SK-N-SH (cell line): ENCODE results near the gene FAM81A. TPM values are rescaled to one million over a fixed set of nuclear protein-coding genes. Genes with fewer than 3 reads are reported as not detected.

Source experiments
- CTCF ChIA-PET: fragments of 300-600, 350-600 bp; formaldehyde crosslinking; extraction: SDS; loops from one replicate; lab custom pipeline; 2021; lab: Yijun Ruan, JAX
- POLR2A ChIA-PET: fragments of 350-600 bp; sonication (Branson Sonifier 250); formaldehyde crosslinking; extraction: SDS; loops from one replicate; lab custom pipeline; 2020; ENCODE audit warnings: antibody characterized with exemption, inconsistent platforms; lab: Yijun Ruan, JAX
- DNase-seq: peaks from one replicate; pipeline ENCODE4 v3.0.0; 2012
- H2AFZ ChIP-seq: fragments of 200-600 bp; sonication (generic); 2 replicates; pipeline ENCODE4 v1.8.1; 2016; ENCODE audit warnings: antibody characterized with exemption, mild to moderate bottlenecking, low read depth
- H3F3A ChIP-seq: fragments of 200-600 bp; sonication (generic); replicated peaks from 2 replicates; pipeline ENCODE3; 2016; ENCODE audit warnings: antibody characterized with exemption, mild to moderate bottlenecking; ENCODE audit not compliant: insufficient read depth
- H3K27ac ChIP-seq, 2 experiments: fragments of 200-500 bp in 1 of 2; fragments of 200-600 bp in 1 of 2; sonication (Bioruptor generic) in 1 of 2; sonication (generic), shearing (Covaris generic) in 1 of 2; 2 replicates each; pipeline versions ENCODE4 v1.5.1 to v1.6.1; 2014 to 2016; ENCODE audit warnings: low read depth in 2 of 2, inconsistent platforms in 1 of 2, low read length in 1 of 2, mild to moderate bottlenecking in 1 of 2, mixed read lengths in 1 of 2
- H3K27me3 ChIP-seq: fragments of 200-600 bp; sonication (generic), shearing (Covaris generic); 2 replicates; pipeline ENCODE4 v1.6.1; 2016; ENCODE audit warnings: mixed run types; ENCODE audit not compliant: insufficient read depth
- H3K36me3 ChIP-seq, 2 experiments: fragments of 200-500 bp in 1 of 2; fragments of 200-600 bp in 1 of 2; sonication (Bioruptor generic) in 1 of 2; sonication (generic) in 1 of 2; replicated peaks in 1 of 2; 2 replicates each; pipeline versions ENCODE3 to v1.5.1; 2014 to 2016; ENCODE audit warnings: low read length in 1 of 2, mild to moderate bottlenecking in 1 of 2; ENCODE audit not compliant: insufficient read depth in 2 of 2, control insufficient read depth in 1 of 2
- H3K4me1 ChIP-seq, 2 experiments: fragments of 200-500 bp in 1 of 2; fragments of 200-600 bp in 1 of 2; sonication (Bioruptor generic) in 1 of 2; sonication (generic), shearing (Covaris generic) in 1 of 2; 2 replicates each; pipeline versions ENCODE4 v1.5.1 to v1.6.1; 2014 to 2016; ENCODE audit warnings: low read depth in 1 of 2, low read length in 1 of 2, mixed run types in 1 of 2; ENCODE audit not compliant: insufficient read depth in 2 of 2, control insufficient read depth in 1 of 2
- H3K4me2 ChIP-seq: fragments of 200-600 bp; sonication (generic), shearing (Covaris generic); 2 replicates; pipeline ENCODE4 v1.6.1; 2017; ENCODE audit warnings: mixed run types
- H3K4me3 ChIP-seq, 2 experiments: fragments of 200-500 bp in 1 of 2; fragments of 200-600 bp in 1 of 2; sonication (Bioruptor generic) in 1 of 2; sonication (generic), shearing (Covaris generic) in 1 of 2; 2 replicates each; pipeline versions ENCODE4 v1.5.1 to v1.8.1; 2014 to 2016; ENCODE audit warnings: low read depth in 2 of 2, inconsistent platforms in 1 of 2, low read length in 1 of 2, mild to moderate bottlenecking in 1 of 2, mixed read lengths in 1 of 2, moderate library complexity in 1 of 2
- H3K79me2 ChIP-seq: fragments of 200-600 bp; sonication (generic); 2 replicates; pipeline ENCODE4 v1.8.1; 2017; ENCODE audit warnings: mild to moderate bottlenecking; ENCODE audit not compliant: insufficient read depth
- H3K9ac ChIP-seq: fragments of 200-600 bp; sonication (generic); 2 replicates; pipeline ENCODE4 v1.6.1; 2017; ENCODE audit warnings: mixed run types
- H3K9me2 ChIP-seq: fragments of 200-600 bp; sonication (generic); 2 replicates; pipeline ENCODE4 v1.6.1; 2017; ENCODE audit warnings: mixed run types
- H3K9me3 ChIP-seq: fragments of 200-600 bp; sonication (generic); 2 replicates; pipeline ENCODE4 v1.6.1; 2017; ENCODE audit warnings: mixed run types, mild to moderate bottlenecking, moderate library complexity
- H4K20me1 ChIP-seq: fragments of 200-600 bp; sonication (generic); 2 replicates; pipeline ENCODE4 v1.6.1; 2017; ENCODE audit warnings: mild to moderate bottlenecking, mixed run types; ENCODE audit not compliant: insufficient read depth
- EP300 ChIP-seq, 2 experiments: IDR thresholded peaks; 2 replicates each; pipeline versions ENCODE4 v1.4.0 to v1.6.1; 2012; ENCODE audit warnings: borderline replicate concordance in 1 of 2, low read depth in 1 of 2, low read length in 1 of 2
- EZH2phosphoT487 ChIP-seq: fragments of 200-600 bp; sonication (generic); IDR thresholded peaks from 2 replicates; pipeline ENCODE4 v1.6.1; 2017; ENCODE audit warnings: low read depth, mixed run types, mild to moderate bottlenecking, antibody characterized with exemption, moderate library complexity, borderline replicate concordance
- FOXJ3 ChIP-seq: sonication (generic); formaldehyde crosslinking; IDR thresholded peaks from 2 replicates; pipeline ENCODE4 v1.5.1; 2020; ENCODE audit warnings: mild to moderate bottlenecking, missing genetic modification reagents
- MXI1 ChIP-seq: IDR thresholded peaks from 2 replicates; pipeline ENCODE4 v1.6.1; 2012; ENCODE audit warnings: mild to moderate bottlenecking, low read depth, low read length, improper control_type of control experiment
- NFIC ChIP-seq: IDR thresholded peaks from 2 replicates; pipeline ENCODE4 v1.4.0; 2012; ENCODE audit warnings: borderline replicate concordance
- NRF1 ChIP-seq: IDR thresholded peaks from 2 replicates; pipeline ENCODE4 v1.6.1; 2012; ENCODE audit warnings: low read depth, mild to moderate bottlenecking, low read length
- POLR2AphosphoS5 ChIP-seq: IDR thresholded peaks from 2 replicates; pipeline ENCODE4 v1.6.1; 2012; ENCODE audit warnings: low read depth, low read length
- RAD21 ChIP-seq: IDR thresholded peaks from 2 replicates; pipeline ENCODE4 v1.6.1; 2012; ENCODE audit warnings: mild to moderate bottlenecking, low read length
- RCOR1 ChIP-seq: fragments of 150-350 bp; IDR thresholded peaks from 2 replicates; pipeline ENCODE4 v1.6.1; 2017; ENCODE audit warnings: antibody characterized with exemption, low read length
- SIN3A ChIP-seq: IDR thresholded peaks from 2 replicates; pipeline ENCODE4 v1.6.1; 2012; ENCODE audit warnings: low read depth, mild to moderate bottlenecking, low read length, moderate library complexity, borderline replicate concordance
- SMC3 ChIP-seq: IDR thresholded peaks from 2 replicates; pipeline ENCODE4 v1.6.1; 2012; ENCODE audit warnings: low read depth, low read length, improper control_type of control experiment
- TAF1 ChIP-seq: IDR thresholded peaks from 2 replicates; pipeline ENCODE4 v1.6.1; 2012; ENCODE audit warnings: low read depth, mild to moderate bottlenecking, low read length, moderate library complexity, borderline replicate concordance
- TEAD4 ChIP-seq: IDR thresholded peaks from 2 replicates; pipeline ENCODE4 v1.4.0; 2012; ENCODE audit warnings: mild to moderate bottlenecking, borderline replicate concordance; ENCODE audit not compliant: insufficient read depth
- WGBS: methylation state at CpG from one replicate; pipeline ENCODE4 v1.1.6; 2017; ENCODE audit warnings: low lambda C conversion rate; 5-methylcytosine and 5-hydroxymethylcytosine counted together
- polyA plus RNA-seq, 3 experiments: library from polyadenylated mRNA; depleted of rRNA; stranded (reverse); fragments of >200 nt; gene quantifications; 2 replicates each; pipeline ENCODE4 v1.2.3, GENCODE V29; 2012
- TF ChIP-seq, protein P1 (sequence below): IDR thresholded peaks from 2 replicates; pipeline ENCODE4 v1.4.0; 2012; ENCODE audit warnings: low read depth
- TF ChIP-seq, protein P2 (sequence below): IDR thresholded peaks from 2 replicates; pipeline ENCODE4 v1.4.0; 2012; ENCODE audit warnings: low read depth, borderline replicate concordance
- TF ChIP-seq, protein P3 (sequence below): fragments of 150-350 bp; IDR thresholded peaks from 2 replicates; pipeline ENCODE4 v1.6.1; 2016; ENCODE audit warnings: mild to moderate bottlenecking, low read depth, low read length
- TF ChIP-seq, protein P4 (sequence below): fragments of 150-350 bp; IDR thresholded peaks from 2 replicates; pipeline ENCODE4 v1.6.1; 2017; ENCODE audit warnings: antibody characterized with exemption, low read length, low read depth, borderline replicate concordance
- TF ChIP-seq, protein P5 (sequence below): IDR thresholded peaks from 2 replicates; pipeline ENCODE4 v1.4.0; 2012; ENCODE audit warnings: low read depth, borderline replicate concordance

Gene FAM81A
- polyA plus RNA-seq, 1 of the 3 experiments (the other 2 are of a cell fraction), result 1.1 TPM

DNA sequence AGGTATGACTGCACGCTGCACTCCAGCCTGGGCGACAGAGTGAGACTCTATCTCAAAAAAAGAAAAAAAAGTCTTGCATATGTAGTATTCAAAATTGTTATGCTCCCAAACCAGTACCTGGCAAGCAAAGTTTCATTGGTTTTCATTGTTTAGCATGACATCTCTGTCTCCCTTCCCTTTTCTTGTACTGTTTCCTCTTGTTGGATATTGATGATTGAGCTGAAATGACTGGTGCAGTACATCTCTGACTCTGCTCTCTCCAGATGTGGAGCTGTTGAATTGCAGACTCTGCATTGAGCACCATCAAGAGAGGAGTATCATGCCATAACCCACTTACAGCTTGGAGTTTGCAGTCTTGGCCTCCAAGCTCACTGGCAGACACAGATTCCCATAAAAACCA lies 77.2 kb downstream of the FAM81A start:
- Histone ChIP-seq H3F3A (no peaks in the 10 kb centered on the region), H3K27me3 (no peaks in the 10 kb centered on the region), H4K20me1 (no peaks in the 10 kb centered on the region), H3K4me2 (no peak overlapping the region), H3K27ac (no peak overlapping the region), H3K4me3 (no peak overlapping the region), H3K9me3 (no peaks in the 10 kb centered on the region), H3K4me1 (peaks cover 0 to 2% of the 10 kb centered on the region in 2 experiments; a peak in 1 of 4 replicates), H3K36me3 (no peaks in the 10 kb centered on the region), H3K79me2 (no peaks in the 10 kb centered on the region), H2AFZ (no peak overlapping the region), H3K9ac (no peak overlapping the region), H3K9me2 (no peaks in the 10 kb centered on the region)
- no peak for DNase-seq
- WGBS, result 100% methylated on average over 2 of the region's 2 CpGs
- TF ChIP-seq TAF1, result no peak
- no peak for TF ChIP-seq FOXJ3 (CRISPR knock-in tag)
- no peak for TF ChIP-seq SMC3
- no peak for TF ChIP-seq MXI1
- TF ChIP-seq, protein P1, sequence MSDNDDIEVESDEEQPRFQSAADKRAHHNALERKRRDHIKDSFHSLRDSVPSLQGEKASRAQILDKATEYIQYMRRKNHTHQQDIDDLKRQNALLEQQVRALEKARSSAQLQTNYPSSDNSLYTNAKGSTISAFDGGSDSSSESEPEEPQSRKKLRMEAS, result no peak
- no peak for TF ChIP-seq NRF1
- TF ChIP-seq EZH2phosphoT487, result no peak
- no peak for TF ChIP-seq EP300 (IDR thresholded peaks at IDR 0.05; ENCODE audit: borderline replicate concordance in 1 of 2, low read depth in 1 of 2, low read length in 1 of 2)
- no peak for TF ChIP-seq TEAD4
- no peak for TF ChIP-seq SIN3A
- ChIA-PET CTCF (interaction anchor here (1.1 to 5.0 kb wide), 10 partner anchors 11 to 353 kb away, joined by 3 to 47 read pairs (median 5); no protein-coding TSS in a partner anchor), POLR2A (no interaction called here)

DNA sequence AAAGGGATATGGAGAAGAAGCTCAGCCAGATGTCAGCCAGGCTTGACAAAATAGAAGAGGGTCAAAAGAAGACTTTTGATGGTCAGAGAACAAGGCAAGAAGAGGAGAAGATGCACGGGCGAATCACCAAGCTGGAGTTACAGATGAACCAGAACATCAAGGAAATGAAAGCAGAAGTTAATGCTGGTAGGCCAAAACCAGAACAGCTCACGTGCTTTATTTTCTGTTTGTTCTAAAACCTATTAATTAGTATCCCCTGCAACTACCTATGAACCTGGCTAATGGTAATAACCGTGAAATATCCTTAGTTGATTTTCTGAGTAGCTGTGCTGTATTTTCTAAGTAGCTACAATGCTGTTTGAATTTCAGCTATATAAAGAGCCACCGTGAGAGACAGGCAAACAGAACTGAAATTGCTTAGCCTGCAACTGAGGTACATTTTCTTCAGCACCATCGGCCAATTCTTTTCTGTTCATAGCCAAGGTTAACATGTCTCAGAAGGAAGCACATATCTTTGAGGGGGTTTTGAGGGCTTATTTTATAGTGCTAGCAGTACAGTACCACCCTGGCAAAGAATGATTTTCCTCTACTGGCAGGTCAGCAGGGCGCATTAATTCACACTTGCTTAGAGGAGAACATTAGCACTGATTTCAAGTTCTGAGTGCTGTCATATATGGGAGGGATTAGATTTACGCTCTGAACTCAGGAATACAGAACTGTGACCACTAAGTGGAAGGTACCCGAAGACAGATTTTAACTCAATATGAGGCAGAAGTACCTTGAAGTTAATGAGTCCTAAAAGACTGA lies 78.9 kb downstream of the FAM81A start:
- Histone ChIP-seq H3K27me3 (no peaks in the 10 kb centered on the region), H3K79me2 (no peaks in the 10 kb centered on the region), H3K9me2 (no peaks in the 10 kb centered on the region), H3K4me2 (no peak overlapping the region), H3K9ac (no peak overlapping the region), H3K9me3 (no peaks in the 10 kb centered on the region), H3F3A (no peaks in the 10 kb centered on the region), H3K27ac (no peak overlapping the region), H2AFZ (no peak overlapping the region), H3K36me3 (no peaks in the 10 kb centered on the region), H4K20me1 (no peaks in the 10 kb centered on the region), H3K4me3 (no peak overlapping the region), H3K4me1 (peaks cover 0 to 2% of the 10 kb centered on the region in 2 experiments; a peak in 1 of 4 replicates)
- DNase-seq, result no peak
- POLR2A ChIA-PET, result no interaction called here
- CTCF ChIA-PET, result interaction anchor here (0.6 to 5.0 kb wide), 6 partner anchors 12 to 1289 kb away, joined by 3 to 47 read pairs (median 12); no protein-coding TSS in a partner anchor
- no peak for TF ChIP-seq RAD21
- TF ChIP-seq, protein P2, sequence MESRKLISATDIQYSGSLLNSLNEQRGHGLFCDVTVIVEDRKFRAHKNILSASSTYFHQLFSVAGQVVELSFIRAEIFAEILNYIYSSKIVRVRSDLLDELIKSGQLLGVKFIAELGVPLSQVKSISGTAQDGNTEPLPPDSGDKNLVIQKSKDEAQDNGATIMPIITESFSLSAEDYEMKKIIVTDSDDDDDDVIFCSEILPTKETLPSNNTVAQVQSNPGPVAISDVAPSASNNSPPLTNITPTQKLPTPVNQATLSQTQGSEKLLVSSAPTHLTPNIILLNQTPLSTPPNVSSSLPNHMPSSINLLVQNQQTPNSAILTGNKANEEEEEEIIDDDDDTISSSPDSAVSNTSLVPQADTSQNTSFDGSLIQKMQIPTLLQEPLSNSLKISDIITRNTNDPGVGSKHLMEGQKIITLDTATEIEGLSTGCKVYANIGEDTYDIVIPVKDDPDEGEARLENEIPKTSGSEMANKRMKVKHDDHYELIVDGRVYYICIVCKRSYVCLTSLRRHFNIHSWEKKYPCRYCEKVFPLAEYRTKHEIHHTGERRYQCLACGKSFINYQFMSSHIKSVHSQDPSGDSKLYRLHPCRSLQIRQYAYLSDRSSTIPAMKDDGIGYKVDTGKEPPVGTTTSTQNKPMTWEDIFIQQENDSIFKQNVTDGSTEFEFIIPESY, result no peak
- TF ChIP-seq MXI1, result no peak
- TF ChIP-seq, protein P3, sequence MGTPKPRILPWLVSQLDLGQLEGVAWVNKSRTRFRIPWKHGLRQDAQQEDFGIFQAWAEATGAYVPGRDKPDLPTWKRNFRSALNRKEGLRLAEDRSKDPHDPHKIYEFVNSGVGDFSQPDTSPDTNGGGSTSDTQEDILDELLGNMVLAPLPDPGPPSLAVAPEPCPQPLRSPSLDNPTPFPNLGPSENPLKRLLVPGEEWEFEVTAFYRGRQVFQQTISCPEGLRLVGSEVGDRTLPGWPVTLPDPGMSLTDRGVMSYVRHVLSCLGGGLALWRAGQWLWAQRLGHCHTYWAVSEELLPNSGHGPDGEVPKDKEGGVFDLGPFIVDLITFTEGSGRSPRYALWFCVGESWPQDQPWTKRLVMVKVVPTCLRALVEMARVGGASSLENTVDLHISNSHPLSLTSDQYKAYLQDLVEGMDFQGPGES, result no peak
- TF ChIP-seq, protein P4, sequence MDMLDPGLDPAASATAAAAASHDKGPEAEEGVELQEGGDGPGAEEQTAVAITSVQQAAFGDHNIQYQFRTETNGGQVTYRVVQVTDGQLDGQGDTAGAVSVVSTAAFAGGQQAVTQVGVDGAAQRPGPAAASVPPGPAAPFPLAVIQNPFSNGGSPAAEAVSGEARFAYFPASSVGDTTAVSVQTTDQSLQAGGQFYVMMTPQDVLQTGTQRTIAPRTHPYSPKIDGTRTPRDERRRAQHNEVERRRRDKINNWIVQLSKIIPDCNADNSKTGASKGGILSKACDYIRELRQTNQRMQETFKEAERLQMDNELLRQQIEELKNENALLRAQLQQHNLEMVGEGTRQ, result no peak
- TF ChIP-seq RCOR1, result no peak
- no peak for TF ChIP-seq NFIC
- TF ChIP-seq POLR2AphosphoS5, result no peak
- no peak for TF ChIP-seq TAF1
- TF ChIP-seq TEAD4, result no peak
- no peak for TF ChIP-seq SMC3
- TF ChIP-seq, protein P5, sequence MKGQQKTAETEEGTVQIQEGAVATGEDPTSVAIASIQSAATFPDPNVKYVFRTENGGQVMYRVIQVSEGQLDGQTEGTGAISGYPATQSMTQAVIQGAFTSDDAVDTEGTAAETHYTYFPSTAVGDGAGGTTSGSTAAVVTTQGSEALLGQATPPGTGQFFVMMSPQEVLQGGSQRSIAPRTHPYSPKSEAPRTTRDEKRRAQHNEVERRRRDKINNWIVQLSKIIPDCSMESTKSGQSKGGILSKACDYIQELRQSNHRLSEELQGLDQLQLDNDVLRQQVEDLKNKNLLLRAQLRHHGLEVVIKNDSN, result no peak
- 85% methylated on average over 9 of the region's 9 CpGs for WGBS
